GM18498 (cell line): ENCODE measurements around the gene PARS2.

Experiments used
- ATAC-seq: cut with Tn5 transposase; IDR thresholded peaks from one replicate; pipeline ENCODE4 v1.9.1; 2021; ENCODE audit warnings: mild to moderate bottlenecking, moderate library complexity; ENCODE audit not compliant: unreplicated experiment

PARS2 gene

DNA sequence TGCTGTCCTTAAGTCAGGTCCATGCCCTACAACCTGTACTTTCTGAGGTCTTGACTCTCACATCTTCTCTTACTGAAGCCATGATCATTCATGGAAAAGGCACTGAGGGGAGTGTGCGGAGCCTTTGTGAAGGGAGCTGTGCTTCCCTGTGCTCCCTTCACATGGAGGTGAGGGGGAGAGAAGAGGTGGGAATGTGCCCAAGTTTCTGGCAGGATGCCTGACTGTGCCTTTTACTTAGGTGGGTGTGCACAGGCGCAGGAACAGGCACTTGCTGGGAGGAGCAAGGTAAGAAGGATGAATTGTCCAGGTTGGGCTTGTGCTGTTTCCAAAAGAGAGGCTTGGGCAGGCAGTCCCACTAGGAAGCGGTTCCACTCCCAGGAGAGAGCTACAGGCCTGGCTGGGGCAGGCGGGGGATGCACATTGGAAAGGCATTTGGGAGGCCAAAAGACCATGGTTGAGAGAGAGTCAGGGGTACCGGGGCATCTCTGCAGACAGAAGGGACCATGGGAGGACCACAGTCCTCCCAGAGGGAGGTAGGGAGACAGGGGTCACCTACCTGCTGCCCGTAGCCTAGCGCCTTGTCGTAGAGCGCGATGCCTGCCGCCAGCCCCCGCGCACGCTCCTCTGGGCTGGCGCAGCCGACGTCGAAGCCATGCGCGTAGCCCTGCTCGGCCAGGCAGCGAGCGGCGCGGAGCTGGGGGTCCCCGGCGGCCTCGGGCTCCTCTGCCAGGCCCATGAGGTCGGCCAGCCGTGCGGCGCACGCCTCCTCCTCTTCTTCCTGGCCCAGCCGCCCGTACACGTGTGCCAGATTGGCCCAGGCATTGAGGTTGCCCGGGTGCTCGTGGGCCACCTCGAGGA, 35.9 kb upstream of the PARS2 start:
- ATAC-seq = no peak

DNA sequence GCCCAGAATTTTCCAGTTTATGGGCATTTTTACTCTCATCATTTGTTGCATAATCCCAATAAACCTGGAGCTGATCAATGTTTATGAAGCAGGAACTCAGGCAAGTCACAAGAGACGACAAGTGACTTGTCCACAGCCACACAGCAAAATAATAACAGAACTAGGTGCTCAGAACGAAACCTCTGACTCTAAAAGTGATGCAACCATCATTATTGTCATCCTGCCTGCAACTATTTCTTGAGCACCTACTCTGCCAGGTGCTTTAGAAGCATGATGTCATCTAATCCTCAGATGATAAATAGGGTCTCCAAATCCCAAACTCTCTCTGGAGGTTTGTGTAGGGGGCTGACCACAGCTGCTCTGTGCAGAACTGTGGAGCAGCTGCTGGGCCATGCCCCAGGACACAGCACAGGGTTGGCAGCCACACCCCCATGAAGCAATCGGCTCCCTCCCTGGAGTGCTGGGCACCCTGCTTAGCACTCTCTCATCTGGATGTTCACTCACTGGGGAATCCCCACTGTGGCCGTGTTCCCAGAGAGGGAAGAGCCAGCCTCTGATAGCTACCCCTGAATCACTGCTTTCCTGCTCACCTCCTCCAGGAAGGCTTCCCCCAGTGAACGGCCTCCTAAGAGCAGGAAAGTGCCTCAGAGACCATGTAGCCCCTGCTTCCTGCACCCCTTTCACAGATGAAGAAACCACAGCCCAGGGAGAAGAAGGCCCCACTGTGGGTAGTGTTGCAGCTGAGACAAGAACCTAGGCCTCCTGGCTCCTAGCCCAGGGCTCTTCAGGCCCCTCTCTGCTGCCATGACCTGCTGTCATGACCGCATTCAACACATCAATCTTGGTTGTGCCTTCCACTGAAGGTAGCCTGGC, 34.7 kb upstream of the PARS2 start:
- ATAC-seq = no peak

DNA sequence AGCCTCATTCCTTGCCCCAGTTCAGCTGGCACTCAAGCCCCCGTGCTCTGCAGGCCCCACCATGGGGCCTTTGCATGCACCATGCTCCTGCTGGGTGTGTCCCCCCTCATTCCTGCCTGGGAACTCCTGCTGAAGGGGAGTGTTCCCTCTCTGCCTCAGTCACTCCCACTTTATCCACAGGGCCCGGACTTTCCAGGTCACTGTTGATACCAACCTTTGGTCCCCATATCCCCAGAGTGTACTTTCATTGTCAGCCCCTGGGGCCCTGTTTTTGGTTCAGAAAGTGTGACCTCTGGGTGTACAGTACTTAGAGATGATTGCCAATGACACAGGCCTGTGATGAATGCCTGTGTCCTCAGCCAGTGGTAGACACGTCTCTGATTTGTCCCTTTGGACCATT, 33.9 kb upstream of the PARS2 start:
- no peak for ATAC-seq

GRCh38 chr1:54796902-54797301, 32.6 kb upstream of the PARS2 start:
- ATAC-seq = no peak

- no peak for ATAC-seq
These were observed 31.6 kb upstream of the PARS2 start for GRCh38 chr1:54795841-54796468.

DNA sequence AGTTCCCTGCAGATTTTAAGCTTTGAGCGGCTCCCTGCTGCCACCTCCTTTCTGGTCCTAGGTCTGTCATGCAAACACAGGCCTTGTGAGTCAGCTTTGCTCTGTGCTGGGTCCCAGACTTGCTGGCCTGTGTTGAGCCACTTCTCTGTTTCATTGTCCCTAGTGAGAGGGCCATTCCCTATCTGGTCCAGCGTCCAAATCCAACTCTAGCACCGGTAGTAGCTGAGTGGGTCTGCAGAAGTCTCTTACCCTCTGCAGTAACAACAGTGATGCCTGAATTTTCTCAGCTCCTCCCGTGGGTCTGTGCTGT, 31.0 kb upstream of the PARS2 start:
- ATAC-seq = no peak

GRCh38 chr1:54794451-54795355, 30.4 kb upstream of the PARS2 start:
- no peak for ATAC-seq

DNA sequence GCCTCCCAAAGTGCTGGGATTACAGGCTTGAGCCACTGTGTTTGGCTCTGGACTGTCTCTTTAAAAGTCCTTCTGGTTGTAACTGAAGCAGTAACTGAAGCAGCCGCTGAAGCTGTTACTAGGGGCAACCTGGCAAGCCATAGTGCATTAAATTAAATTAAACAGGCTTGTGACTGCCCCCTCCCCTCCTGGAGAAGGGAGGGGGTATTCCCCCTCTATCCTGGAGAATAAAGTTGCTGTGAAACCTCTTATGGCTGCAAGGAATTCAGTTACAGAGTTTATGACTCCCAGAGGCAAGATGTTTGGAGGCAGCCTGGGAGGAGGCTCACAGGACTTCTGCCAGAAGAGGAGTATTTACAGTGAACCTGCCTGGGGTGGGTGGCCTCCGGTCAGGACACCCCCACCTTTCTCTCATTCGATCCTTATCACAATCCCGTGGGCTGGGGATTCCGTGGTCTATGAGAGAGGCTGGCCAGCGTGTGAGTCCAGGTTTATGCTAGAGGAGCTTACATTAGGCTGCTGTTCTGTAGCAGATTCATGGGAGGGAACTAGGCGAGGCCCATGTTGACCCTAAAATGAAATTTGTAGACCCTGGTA, 28.5 kb upstream of the PARS2 start:
- no peak for ATAC-seq

- ATAC-seq = no peak
These were observed 27.7 kb upstream of the PARS2 start for GRCh38 chr1:54791880-54792522.

DNA sequence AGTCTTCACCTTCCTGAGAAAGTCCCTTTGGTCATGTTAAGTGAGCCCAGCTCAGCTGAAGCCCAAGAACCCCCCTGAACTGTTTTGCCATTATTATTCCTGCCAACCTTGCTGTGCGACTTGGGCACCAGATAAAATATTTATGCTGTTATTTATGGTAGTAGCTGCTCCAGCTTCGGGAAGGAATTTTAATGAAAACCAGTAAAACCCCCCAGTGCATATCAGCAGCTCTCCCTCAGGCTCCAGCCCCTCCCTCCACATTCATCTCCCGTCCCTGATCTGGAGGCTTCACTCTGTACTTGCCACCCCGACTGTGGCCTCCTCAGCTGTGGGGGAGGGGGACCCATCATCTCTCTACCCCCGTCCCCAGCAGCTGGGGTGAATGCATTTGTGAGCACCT, 24.1 kb upstream of the PARS2 start:
- no peak for ATAC-seq

- ATAC-seq = no peak
These were observed 23.3 kb upstream of the PARS2 start for GRCh38 chr1:54787604-54788003.

- no peak for ATAC-seq
These were observed 22.5 kb upstream of the PARS2 start for GRCh38 chr1:54786778-54787177.

DNA sequence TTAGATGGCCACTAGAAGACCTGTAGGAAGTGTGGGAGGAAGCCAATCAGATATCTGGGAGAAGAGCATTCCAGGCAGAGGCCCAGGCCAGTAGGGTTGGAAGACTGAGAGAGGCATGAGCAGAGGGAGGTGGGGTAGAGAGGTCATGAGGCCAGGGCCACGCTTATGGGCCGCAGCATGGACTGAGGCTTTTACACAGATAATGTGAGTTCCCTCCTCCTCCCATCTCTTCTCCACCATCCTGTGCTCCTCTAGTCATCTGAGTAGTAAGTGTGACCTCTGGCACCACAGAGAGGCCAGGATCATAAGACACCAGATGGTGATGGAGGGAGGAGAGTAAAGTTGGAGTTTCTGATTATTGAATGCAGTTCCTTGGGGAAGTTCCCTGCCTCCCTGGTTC, 19.7 kb upstream of the PARS2 start:
- ATAC-seq = no peak

- ATAC-seq = no peak
These were observed 18.3 kb upstream of the PARS2 start for GRCh38 chr1:54782588-54782987.

DNA sequence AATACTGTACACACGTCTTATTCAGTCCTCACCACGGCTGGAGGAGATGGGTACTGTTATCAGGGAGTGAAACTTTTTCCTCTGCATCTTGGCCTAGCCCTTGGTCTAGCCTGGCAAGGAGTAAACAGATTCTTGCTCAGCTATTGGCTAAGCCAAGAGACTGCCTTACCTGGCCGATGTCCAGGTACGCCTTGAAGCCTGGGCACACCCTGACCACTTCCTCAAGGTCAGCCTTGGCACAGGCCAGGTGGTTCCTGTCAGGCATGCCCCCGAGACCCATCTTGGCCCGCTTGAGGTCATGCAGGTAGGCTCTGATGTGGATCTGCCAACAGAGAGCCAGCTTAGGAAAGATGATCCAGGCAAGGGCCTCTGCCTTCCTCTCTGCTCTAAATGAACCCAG, 17.8 kb upstream of the PARS2 start:
- no peak for ATAC-seq

DNA sequence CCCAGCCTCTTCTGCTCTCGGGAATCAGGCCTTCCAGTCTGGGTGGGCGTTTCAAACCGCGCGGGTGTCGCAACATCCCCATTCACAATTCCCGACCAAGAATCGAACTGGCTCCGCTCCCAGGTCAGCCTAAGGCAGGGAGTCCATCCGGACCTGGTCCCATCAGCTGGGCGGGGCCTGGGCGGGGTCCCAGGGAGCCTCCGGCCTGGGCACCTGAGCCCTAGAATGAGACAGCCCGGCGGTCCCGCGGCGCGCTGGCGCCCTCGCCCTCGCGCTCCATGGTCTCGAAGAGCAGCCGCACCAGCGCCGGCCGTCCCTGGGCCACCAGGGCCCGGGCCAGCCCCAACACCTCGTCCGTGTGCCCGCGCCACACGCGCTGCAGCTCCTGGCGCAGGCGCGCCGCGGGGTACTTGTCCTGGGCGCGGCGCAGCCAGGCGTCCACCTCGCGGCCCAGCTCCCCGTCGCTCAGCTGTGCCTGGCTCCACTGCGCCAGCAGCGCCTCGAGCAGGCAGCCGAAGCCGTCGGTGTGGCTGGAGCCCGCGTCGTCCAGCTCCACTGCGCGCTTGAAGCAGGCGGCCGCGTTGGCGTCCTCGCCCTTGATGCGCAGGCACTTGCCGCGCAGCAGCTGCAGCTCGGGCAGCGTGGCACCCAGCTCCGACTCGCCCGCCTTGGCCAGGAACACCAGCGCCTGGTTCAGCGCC, 16.9 kb upstream of the PARS2 start:
- ATAC-seq = no peak

GRCh38 chr1:54777431-54777830, 13.1 kb upstream of the PARS2 start:
- no peak for ATAC-seq

- ATAC-seq = no peak
These were observed 12.7 kb upstream of the PARS2 start for GRCh38 chr1:54777011-54777410.
